H9 (cell line): ENCODE results near the gene ZNF446. TPM values are rescaled to one million over a fixed set of nuclear protein-coding genes. Genes with fewer than 3 reads are reported as not detected.

Experiments used
- DNase-seq: peaks from one replicate; pipeline ENCODE4 v3.0.0-alpha.2; 2017
- H2AFZ ChIP-seq: one replicate; pipeline ENCODE4 v1.6.1; 2013; ENCODE audit warnings: mild to moderate bottlenecking, low read length, control low read depth, moderate library complexity
- H2AK5ac ChIP-seq: 2 replicates; pipeline ENCODE4 v1.6.1; 2013; ENCODE audit warnings: low read length, control low read depth, mixed read lengths; ENCODE audit not compliant: insufficient read length
- H2BK120ac ChIP-seq: one replicate; pipeline ENCODE4 v1.6.1; 2013; ENCODE audit warnings: low read depth, mild to moderate bottlenecking, low read length, control low read depth, inconsistent platforms; ENCODE audit not compliant: poor library complexity, severe bottlenecking
- H2BK12ac ChIP-seq: 2 replicates; pipeline ENCODE4 v1.6.1; 2013; ENCODE audit warnings: low read length, control low read depth, mixed read lengths, low read depth; ENCODE audit not compliant: insufficient read length
- H2BK15ac ChIP-seq: 2 replicates; pipeline ENCODE4 v1.6.1; 2013; ENCODE audit warnings: low read depth, low read length, control low read depth
- H2BK20ac ChIP-seq: one replicate; pipeline ENCODE4 v1.6.1; 2013; ENCODE audit warnings: low read depth, mild to moderate bottlenecking, low read length, control low read depth, inconsistent platforms; ENCODE audit not compliant: poor library complexity, severe bottlenecking
- H2BK5ac ChIP-seq: 2 replicates; pipeline ENCODE4 v1.6.1; 2013; ENCODE audit warnings: low read length, control low read depth, mixed read lengths; ENCODE audit not compliant: insufficient read length
- H3K14ac ChIP-seq: 2 replicates; pipeline ENCODE4 v1.6.1; 2013; ENCODE audit warnings: low read length, control low read depth; ENCODE audit not compliant: insufficient read depth
- H3K18ac ChIP-seq: 2 replicates; pipeline ENCODE4 v1.6.1; 2013; ENCODE audit warnings: low read depth, mild to moderate bottlenecking, mixed read lengths, low read length, control low read depth; ENCODE audit not compliant: insufficient read length
- H3K23ac ChIP-seq: 2 replicates; pipeline ENCODE4 v1.6.1; 2013; ENCODE audit warnings: low read length, control low read depth, mixed read lengths, low read depth; ENCODE audit not compliant: insufficient read length
- H3K23me2 ChIP-seq: 2 replicates; pipeline ENCODE4 v1.6.1; 2013; ENCODE audit warnings: low read depth, mild to moderate bottlenecking, mixed read lengths, low read length, control low read depth; ENCODE audit not compliant: insufficient read length, poor library complexity, severe bottlenecking
- H3K27ac ChIP-seq: 2 replicates; pipeline ENCODE4 v1.5.1; 2013; ENCODE audit warnings: low read length, control low read depth, mixed read lengths, low read depth; ENCODE audit not compliant: insufficient read length
- H3K27me3 ChIP-seq: 2 replicates; pipeline ENCODE4 v1.6.1; 2013; ENCODE audit warnings: low read length, control low read depth, inconsistent platforms; ENCODE audit not compliant: insufficient read depth
- H3K4ac ChIP-seq: 2 replicates; pipeline ENCODE4 v1.6.1; 2013; ENCODE audit warnings: low read depth, mild to moderate bottlenecking, control low read depth, inconsistent platforms, low read length, moderate library complexity
- H3K4me1 ChIP-seq: 2 replicates; pipeline ENCODE4 v1.6.1; 2013; ENCODE audit warnings: low read length, control low read depth, inconsistent platforms; ENCODE audit not compliant: insufficient read depth
- H3K4me2 ChIP-seq: 2 replicates; pipeline ENCODE4 v1.6.1; 2013; ENCODE audit warnings: low read length, control low read depth, mixed read lengths; ENCODE audit not compliant: insufficient read length, insufficient read depth
- H3K56ac ChIP-seq: 2 replicates; pipeline ENCODE4 v1.6.1; 2013; ENCODE audit warnings: low read depth, mild to moderate bottlenecking, mixed read lengths, low read length, control low read depth; ENCODE audit not compliant: insufficient read length
- H3K79me1 ChIP-seq: 2 replicates; pipeline ENCODE4 v1.6.1; 2013; ENCODE audit warnings: low read depth, mild to moderate bottlenecking, moderate library complexity, low read length, control low read depth, inconsistent platforms; ENCODE audit not compliant: insufficient read depth, poor library complexity, severe bottlenecking
- H3K79me2 ChIP-seq: 2 replicates; pipeline ENCODE4 v1.6.1; 2013; ENCODE audit warnings: low read length, control low read depth, inconsistent platforms; ENCODE audit not compliant: insufficient read depth
- H3K9ac ChIP-seq: 2 replicates; pipeline ENCODE4 v1.6.1; 2013; ENCODE audit warnings: low read length, control low read depth, mixed read lengths; ENCODE audit not compliant: insufficient read length; ENCODE audit errors: extremely low read depth
- H3K9me3 ChIP-seq: one replicate; pipeline ENCODE4 v1.6.1; 2013; ENCODE audit warnings: low read depth, low read length, inconsistent platforms; ENCODE audit not compliant: control insufficient read depth
- H3T11ph ChIP-seq: one replicate; pipeline ENCODE4 v1.6.1; 2013; ENCODE audit warnings: mild to moderate bottlenecking, low read length, control low read depth, inconsistent platforms
- H4K20me1 ChIP-seq: one replicate; pipeline ENCODE4 v1.6.1; 2013; ENCODE audit not compliant: control insufficient read depth, insufficient read length, insufficient read depth
- H4K5ac ChIP-seq: 2 replicates; pipeline ENCODE4 v1.6.1; 2013; ENCODE audit warnings: low read depth, mild to moderate bottlenecking, mixed read lengths, low read length, control low read depth; ENCODE audit not compliant: insufficient read length
- H4K8ac ChIP-seq: replicated peaks from 2 replicates; pipeline ENCODE4 v1.6.1; 2013; ENCODE audit warnings: low read length, control low read depth, mixed read lengths, low read depth; ENCODE audit not compliant: insufficient read length
- H4K91ac ChIP-seq: 2 replicates; pipeline ENCODE4 v1.6.1; 2013; ENCODE audit warnings: low read depth, mild to moderate bottlenecking, moderate library complexity, mixed read lengths, low read length, control low read depth; ENCODE audit not compliant: insufficient read length
- H3K27ac Mint-ChIP-seq, 3 experiments: 2 replicates in 2 of 3; 3 replicates in 1 of 3; pipeline ENCODE4 v1.8.0; 2020 to 2021; ENCODE audit warnings: mixed read lengths in 3 of 3, mild to moderate bottlenecking in 1 of 3, moderate library complexity in 1 of 3
- H3K27me3 Mint-ChIP-seq: 2 replicates; pipeline ENCODE4 v1.8.0; 2021; ENCODE audit warnings: low read depth, mild to moderate bottlenecking, moderate library complexity, mixed read lengths
- H3K36me3 Mint-ChIP-seq, 3 experiments: 2 replicates in 2 of 3; 3 replicates in 1 of 3; pipeline ENCODE4 v1.8.0; 2020 to 2021; ENCODE audit warnings: low read depth in 3 of 3, mixed read lengths in 3 of 3; ENCODE audit not compliant: insufficient read depth in 1 of 3
- H3K4me1 Mint-ChIP-seq, 2 experiments: 2 replicates each; pipeline ENCODE4 v1.8.0; 2020; ENCODE audit warnings: mixed read lengths in 2 of 2
- H3K4me3 Mint-ChIP-seq, 2 experiments: 2 replicates in 1 of 2; 3 replicates in 1 of 2; pipeline ENCODE4 v1.8.0; 2020 to 2021; ENCODE audit warnings: mild to moderate bottlenecking in 2 of 2, mixed read lengths in 2 of 2, moderate library complexity in 1 of 2
- H3K9me3 Mint-ChIP-seq, 2 experiments: 2 replicates in 1 of 2; 3 replicates in 1 of 2; pipeline ENCODE4 v1.8.0; 2020; ENCODE audit warnings: mild to moderate bottlenecking in 2 of 2, mixed read lengths in 2 of 2, moderate library complexity in 1 of 2
- CTCF ChIP-seq: fragments of 200-600 bp; sonication (generic); conservative IDR thresholded peaks from 3 replicates; pipeline ENCODE4 v1.8.0; 2021; ENCODE audit warnings: antibody characterized with exemption, mild to moderate bottlenecking
- WGBS: extraction: QIAGEN DNeasy Blood & Tissue Kit; methylation state at CpG from one replicate; pipeline ENCODE4 v1.1.7; 2013; ENCODE audit warnings: missing lambda C conversion rate, low lambda C conversion rate, mixed read lengths; ENCODE audit not compliant: insufficient read length; ENCODE audit errors: extremely low coverage; 5-methylcytosine and 5-hydroxymethylcytosine counted together
- total RNA-seq: library from RNA; stranded (reverse); gene quantifications from 2 replicates; pipeline ENCODE4 v1.2.1, GENCODE V29; 2021

ZNF446 gene
- total RNA-seq, 1 experiment from 2014 or later: 7.6 TPM

- H3K4me1 ChIP-seq: peaks cover 3% of the 10 kb centered on the region
- Mint-ChIP-seq H3K27ac (peak within 1 kb of the TSS in 1 of 3 experiments; percentile 68; a peak in 2 of 7 replicates), H3K36me3 (peaks cover 3 to 53% (median 49%) of the 10 kb centered on the region in 3 experiments), H3K9me3 (peaks cover 63 to 69% of the 10 kb centered on the region in 2 experiments), H3K27me3 (peaks cover 49% of the 10 kb centered on the region), H3K4me1 (peaks cover 0 to 11% of the 10 kb centered on the region in 2 experiments; a peak in 2 of 4 replicates), H3K4me3 (peak within 1 kb of the TSS; percentile 48 to 87)
- peak within 1 kb of the TSS; percentile 70 for H3K4me2 ChIP-seq
- H3K79me2 ChIP-seq: no peaks in the 10 kb centered on the region
- H3K23me2 ChIP-seq: peaks cover 12% of the 10 kb centered on the region
- H3K9ac ChIP-seq: peak within 1 kb of the TSS; percentile 52
- no peak for TF ChIP-seq CTCF
- no peaks in the 10 kb centered on the region for H4K20me1 ChIP-seq
- no peaks in the 10 kb centered on the region for H3K79me1 ChIP-seq
- H2BK12ac ChIP-seq: no peak within 1 kb of the TSS
- no peak within 1 kb of the TSS for H2BK120ac ChIP-seq
- no peak within 1 kb of the TSS; the same call in 1 of the 2 replicates for H3K14ac ChIP-seq
- H4K8ac ChIP-seq: no peak within 1 kb of the TSS
- no peak within 1 kb of the TSS for H2AFZ ChIP-seq
- H4K91ac ChIP-seq: no peak within 1 kb of the TSS
- peak within 1 kb of the TSS; percentile 9 for H3K18ac ChIP-seq
- no peak within 1 kb of the TSS for H2AK5ac ChIP-seq
- H3K56ac ChIP-seq: no peak within 1 kb of the TSS
- no peaks in the 10 kb centered on the region; the same call in 1 of the 2 replicates for H3K27me3 ChIP-seq
- peaks cover 12% of the 10 kb centered on the region for H3K9me3 ChIP-seq
- no peak within 1 kb of the TSS for H3K27ac ChIP-seq
- no CpG with 5 or more reads among the region's 59 CpGs for WGBS
- no peak within 1 kb of the TSS for H3K23ac ChIP-seq
- H2BK5ac ChIP-seq: no peak within 1 kb of the TSS
- H2BK20ac ChIP-seq: no peak within 1 kb of the TSS
- peak; percentile 74 for DNase-seq
- no peak within 1 kb of the TSS for H3T11ph ChIP-seq
- H4K5ac ChIP-seq: no peak within 1 kb of the TSS
- no peak within 1 kb of the TSS for H3K4ac ChIP-seq
- no peak within 1 kb of the TSS for H2BK15ac ChIP-seq
These were observed 36.3 kb upstream of the ZNF446 start, which contains the start of gene ZNF132 for GRCh38 chr19:58439576-58440554. ZNF132 (minus strand) TSS chr19:58440153; CDS start chr19:58439821, 332 bp downstream.
